Endometrial microvascular endothelial cells (primary cell): ENCODE results near the gene GOLGA6L2. TPM values are rescaled to one million over a fixed set of nuclear protein-coding genes. Genes with fewer than 3 reads are reported as not detected.

Source experiments
- in situ Hi-C: cut with HindIII; loops from 2 replicates; pipeline ENCODE4 v1.10.0; 2017; ENCODE audit warnings: low sequenced_read_pairs, low pct_unique_long_range_greater_than_20kb; ENCODE audit errors: inconsistent ontology term
- total RNA-seq: library from RNA; depleted of rRNA; stranded (reverse); fragments of >200 nt; gene quantifications from one replicate; pipeline ENCODE4 v1.2.3, GENCODE V29; 2015; ENCODE audit errors: inconsistent ontology term

The GOLGA6L2 gene
- total RNA-seq: not detected

- in situ Hi-C loops: no loop called here
Measured at GRCh38 chr15:23447107-23447500, at the start of gene GOLGA6L2. Gene GOLGA6L2 (minus strand): TSS chr15:23447243. CDS start chr15:23447181, 62 bp downstream.

GRCh38 chr15:23484870-23485269 lies 37.8 kb upstream of the GOLGA6L2 start:
- in situ Hi-C loops: no loop called here

GRCh38 chr15:23483821-23484299 lies 36.8 kb upstream of the GOLGA6L2 start:
- in situ Hi-C loops: no loop called here

GRCh38 chr15:23482764-23483489 lies 35.9 kb upstream of the GOLGA6L2 start:
- in situ Hi-C loops: no loop called here

- in situ Hi-C loops: no loop called here
Measured at GRCh38 chr15:23482228-23482627, 35.2 kb upstream of the GOLGA6L2 start.

- in situ Hi-C loops: no loop called here
Measured at GRCh38 chr15:23477920-23478319, 30.9 kb upstream of the GOLGA6L2 start.

GRCh38 chr15:23472678-23473077 lies 25.6 kb upstream of the GOLGA6L2 start:
- in situ Hi-C loops: no loop called here

- in situ Hi-C loops: no loop called here
Measured at GRCh38 chr15:23472033-23472432, 25.0 kb upstream of the GOLGA6L2 start.

- in situ Hi-C loops: no loop called here
Measured at GRCh38 chr15:23467110-23467600, 20.1 kb upstream of the GOLGA6L2 start.

GRCh38 chr15:23457890-23458289 lies 10.8 kb upstream of the GOLGA6L2 start:
- in situ Hi-C loops: no loop called here

GRCh38 chr15:23446215-23447106 lies 582 bp downstream of the GOLGA6L2 start:
- in situ Hi-C loops: no loop called here

- in situ Hi-C loops: no loop called here
Measured at GRCh38 chr15:23444269-23444668, 2.8 kb downstream of the GOLGA6L2 start.

- in situ Hi-C loops: no loop called here
Measured at GRCh38 chr15:23441204-23441603, 5.8 kb downstream of the GOLGA6L2 start.

- in situ Hi-C loops: no loop called here
Measured at GRCh38 chr15:23440596-23440995, 6.4 kb downstream of the GOLGA6L2 start.

- in situ Hi-C loops: no loop called here
Measured at GRCh38 chr15:23439513-23439912, 7.5 kb downstream of the GOLGA6L2 start.

GRCh38 chr15:23438816-23439466 lies 8.1 kb downstream of the GOLGA6L2 start:
- in situ Hi-C loops: no loop called here

GRCh38 chr15:23437673-23438072 lies 9.4 kb downstream of the GOLGA6L2 start:
- in situ Hi-C loops: no loop called here

- in situ Hi-C loops: no loop called here
Measured at GRCh38 chr15:23437146-23437545, 9.9 kb downstream of the GOLGA6L2 start.

- in situ Hi-C loops: no loop called here
Measured at GRCh38 chr15:23436421-23436820, 10.6 kb downstream of the GOLGA6L2 start.
